Heart left ventricle (tissue), 13 donors: Measurements from ENCODE around the gene LTBP2.

Experiments used
- CTCF ChIP-seq, 12 donors: fragments of 200-600 bp; sonication (generic) in 4 of 12; IDR thresholded peaks; one replicate each; pipeline versions ENCODE4 v1.5.0 to v1.8.0; 2018 to 2022; ENCODE audit warnings: antibody characterized with exemption in 12 of 12, mild to moderate bottlenecking in 5 of 12
- POLR2A ChIP-seq, 2 donors: fragments of 450-650 bp; IDR thresholded peaks; one replicate each; pipeline ENCODE4 v1.6.1; 2017; ENCODE audit warnings: antibody characterized with exemption in 2 of 2, mild to moderate bottlenecking in 2 of 2, moderate library complexity in 2 of 2
- donor health status: ischemic (EF 13 %, LVEDD 7.1; RV severe dilation, severe dysfunction).
- donor health status: DM: no; HTN: yes; CAD: no.
- donor health status: DM: no; HTN: no; CAD: no.
- donor health status: ischemic (EF 25% LVEDD 6.9; RV normal size, moderate dysfunction).
- donor health status: ischemic (EF 25% LVEDD 5.7; RV mildly dilated, moderate dysfunction).
- donor health status: ischemic (EF 35%, LVEDD 5.7; RV mildly dilated, moderate dysfunction).
- donor health status: nonischemic (EF 11% LVEDD 7.7; RV severe dilation, severe dysfunction).
- donor health status: DM: yes; HTN: yes; CAD: no.
- donor health status: PGD.
- donor health status: ischemic (EF 29% LVEDD 5.4; RV normal size, mild dysfunction).
- donor health status: nonischemic (EF 23%, LVEDD 6.1; RV moderate dilation, normal function).

GRCh38 chr14:74503291-74503937 is 108.6 kb downstream of the LTBP2 start:
- TF ChIP-seq CTCF (IDR thresholded peaks at IDR 0.05) (no peak), POLR2A (IDR thresholded peaks at IDR 0.05) (no peak)
